GM13977 (cell line): ENCODE measurements around the gene SCIN.
"Not testable (repeated sequence)": the region's sequence is repeated elsewhere in the genome, so short reads cannot be mapped to it uniquely, and the experiment has no call there.

Source experiments
- DNase-seq: peaks from one replicate; pipeline ENCODE4 v3.0.0; 2012; ENCODE audit warnings: low spot score
- in situ Hi-C: fragments of 300-500 bp; cut with MboI; formaldehyde crosslinking; loops from one replicate; pipeline ENCODE4 v1.12.0; 2022; ENCODE audit warnings: low sequenced_read_pairs, low pct_unique_long_range_greater_than_20kb, mixed read lengths, inconsistent platforms; ENCODE audit not compliant: unreplicated experiment
- TF ChIP-seq, protein P1 (sequence below): IDR thresholded peaks from 2 replicates; pipeline ENCODE4 v1.5.1; 2012; ENCODE audit warnings: mild to moderate bottlenecking, control low read depth; ENCODE audit not compliant: insufficient read depth; ENCODE audit errors: extremely low read depth, missing control alignments

Gene SCIN

GRCh38 chr7:12554351-12554750, 16.2 kb upstream of the SCIN start:
- TF ChIP-seq, protein P1, sequence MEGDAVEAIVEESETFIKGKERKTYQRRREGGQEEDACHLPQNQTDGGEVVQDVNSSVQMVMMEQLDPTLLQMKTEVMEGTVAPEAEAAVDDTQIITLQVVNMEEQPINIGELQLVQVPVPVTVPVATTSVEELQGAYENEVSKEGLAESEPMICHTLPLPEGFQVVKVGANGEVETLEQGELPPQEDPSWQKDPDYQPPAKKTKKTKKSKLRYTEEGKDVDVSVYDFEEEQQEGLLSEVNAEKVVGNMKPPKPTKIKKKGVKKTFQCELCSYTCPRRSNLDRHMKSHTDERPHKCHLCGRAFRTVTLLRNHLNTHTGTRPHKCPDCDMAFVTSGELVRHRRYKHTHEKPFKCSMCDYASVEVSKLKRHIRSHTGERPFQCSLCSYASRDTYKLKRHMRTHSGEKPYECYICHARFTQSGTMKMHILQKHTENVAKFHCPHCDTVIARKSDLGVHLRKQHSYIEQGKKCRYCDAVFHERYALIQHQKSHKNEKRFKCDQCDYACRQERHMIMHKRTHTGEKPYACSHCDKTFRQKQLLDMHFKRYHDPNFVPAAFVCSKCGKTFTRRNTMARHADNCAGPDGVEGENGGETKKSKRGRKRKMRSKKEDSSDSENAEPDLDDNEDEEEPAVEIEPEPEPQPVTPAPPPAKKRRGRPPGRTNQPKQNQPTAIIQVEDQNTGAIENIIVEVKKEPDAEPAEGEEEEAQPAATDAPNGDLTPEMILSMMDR = no peak
- in situ Hi-C loops = no loop called here
- no peak for DNase-seq

- in situ Hi-C loops = no loop called here
- TF ChIP-seq, protein P1 = no peak
- no peak for DNase-seq
These were observed 15.6 kb upstream of the SCIN start for GRCh38 chr7:12554872-12555271.

GRCh38 chr7:12555695-12556094, 14.8 kb upstream of the SCIN start:
- in situ Hi-C loops, DNase-seq: not testable (repeated sequence)

DNA sequence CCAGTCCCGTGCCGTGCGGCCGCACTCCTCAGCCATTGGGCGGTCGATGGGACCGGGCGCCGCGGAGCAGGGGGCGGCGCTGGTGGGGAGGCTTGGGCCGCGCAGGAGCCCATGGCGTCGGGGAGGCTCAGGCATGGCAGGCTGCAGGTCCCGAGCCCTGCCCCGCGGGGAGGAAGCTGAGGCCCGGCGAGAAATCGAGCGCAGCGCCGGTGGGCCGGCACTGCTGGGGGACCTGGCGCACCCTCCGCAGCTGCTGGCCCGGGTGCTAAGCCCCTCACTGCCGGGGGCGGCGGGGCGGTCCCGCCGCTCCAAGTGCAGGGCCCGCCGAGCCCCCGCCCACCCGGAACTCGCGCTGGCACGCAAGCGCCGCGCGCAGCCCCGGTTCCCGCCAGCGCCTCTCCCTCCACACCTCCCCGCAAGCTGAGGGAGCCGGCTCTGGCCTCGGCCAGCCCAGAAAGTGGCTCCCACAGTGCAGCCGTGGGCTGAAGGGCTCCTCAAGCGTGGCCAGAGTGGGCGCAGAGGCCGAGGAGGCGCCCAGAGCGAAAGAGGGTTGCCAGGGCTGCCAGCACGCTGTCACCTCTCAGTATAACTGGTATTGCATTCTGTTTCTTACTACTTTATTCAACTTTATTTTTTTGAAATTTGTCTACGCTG, 14.3 kb upstream of the SCIN start:
- in situ Hi-C loops, DNase-seq: not testable (repeated sequence)

- TF ChIP-seq, protein P1 = no peak
- in situ Hi-C loops = no loop called here
- DNase-seq = no peak
These were observed 13.2 kb upstream of the SCIN start for GRCh38 chr7:12557282-12557681.

GRCh38 chr7:12564996-12565764, 5.3 kb upstream of the SCIN start:
- in situ Hi-C loops = no loop called here
- TF ChIP-seq, protein P1 = no peak
- DNase-seq = no peak

DNA sequence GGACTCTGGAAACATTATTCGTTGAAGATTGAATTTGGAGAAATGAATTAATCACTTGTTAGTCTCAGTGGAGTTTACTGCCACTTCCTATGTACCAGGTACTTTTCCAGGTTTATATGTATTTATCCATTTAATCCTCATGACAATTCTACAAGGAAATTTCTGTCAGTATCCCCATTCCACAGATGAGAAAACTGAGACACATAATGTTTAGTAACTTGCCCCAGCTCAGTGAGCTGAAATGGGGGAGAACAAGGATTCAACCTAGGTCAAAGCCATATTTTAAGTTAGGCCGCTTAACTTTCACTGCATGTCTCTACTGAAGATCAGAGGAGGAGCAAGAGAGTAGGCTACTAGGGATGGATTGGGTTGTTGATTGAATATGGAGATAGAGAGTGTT, 4.6 kb upstream of the SCIN start:
- TF ChIP-seq, protein P1 = no peak
- DNase-seq = no peak
- in situ Hi-C loops = no loop called here
